Measurements from ENCODE around the gene ELFN1.

DNA sequence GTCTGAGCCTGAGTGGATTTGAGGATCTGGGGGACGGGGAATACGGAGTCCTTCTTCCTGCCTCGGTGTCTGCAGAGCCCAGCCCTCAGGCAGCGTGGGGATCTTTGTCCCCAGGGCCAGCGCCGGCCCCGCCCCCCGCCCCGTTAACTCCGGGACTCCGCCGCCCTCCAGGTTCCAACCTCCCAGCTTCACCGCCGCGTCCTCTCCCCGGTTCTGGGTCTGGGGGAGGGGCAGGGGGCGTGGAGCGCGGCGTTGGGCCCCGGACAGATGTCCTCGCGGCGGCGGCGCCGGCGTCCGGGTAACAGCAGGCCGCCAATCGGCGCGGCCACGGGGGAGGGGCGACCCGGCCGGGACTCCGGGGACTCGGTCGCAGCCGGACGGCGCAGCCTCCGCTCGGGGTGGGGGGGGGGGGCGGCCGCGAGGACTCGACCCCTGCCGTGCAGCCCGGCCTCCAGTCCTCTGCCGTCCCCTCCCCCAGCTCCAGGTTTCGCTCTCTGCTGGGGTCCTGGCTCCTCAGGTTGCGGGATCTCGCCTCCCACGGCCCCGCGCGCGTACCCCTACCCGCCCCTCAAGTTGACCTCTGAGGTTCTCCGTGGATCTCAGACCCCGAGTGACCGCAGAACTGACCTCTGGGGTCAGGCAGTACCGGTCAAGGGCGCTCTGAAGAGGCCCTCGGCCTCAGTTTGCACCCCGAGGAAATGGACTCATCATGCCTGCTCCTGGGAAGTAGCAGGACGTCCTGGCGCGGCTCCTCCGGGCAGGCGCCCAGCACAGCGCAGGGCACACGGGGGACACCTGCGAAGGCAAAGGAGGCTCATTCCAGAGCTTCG lies 2.3 kb upstream of the ELFN1 start:
- TF ChIP-seq, protein P1, sequence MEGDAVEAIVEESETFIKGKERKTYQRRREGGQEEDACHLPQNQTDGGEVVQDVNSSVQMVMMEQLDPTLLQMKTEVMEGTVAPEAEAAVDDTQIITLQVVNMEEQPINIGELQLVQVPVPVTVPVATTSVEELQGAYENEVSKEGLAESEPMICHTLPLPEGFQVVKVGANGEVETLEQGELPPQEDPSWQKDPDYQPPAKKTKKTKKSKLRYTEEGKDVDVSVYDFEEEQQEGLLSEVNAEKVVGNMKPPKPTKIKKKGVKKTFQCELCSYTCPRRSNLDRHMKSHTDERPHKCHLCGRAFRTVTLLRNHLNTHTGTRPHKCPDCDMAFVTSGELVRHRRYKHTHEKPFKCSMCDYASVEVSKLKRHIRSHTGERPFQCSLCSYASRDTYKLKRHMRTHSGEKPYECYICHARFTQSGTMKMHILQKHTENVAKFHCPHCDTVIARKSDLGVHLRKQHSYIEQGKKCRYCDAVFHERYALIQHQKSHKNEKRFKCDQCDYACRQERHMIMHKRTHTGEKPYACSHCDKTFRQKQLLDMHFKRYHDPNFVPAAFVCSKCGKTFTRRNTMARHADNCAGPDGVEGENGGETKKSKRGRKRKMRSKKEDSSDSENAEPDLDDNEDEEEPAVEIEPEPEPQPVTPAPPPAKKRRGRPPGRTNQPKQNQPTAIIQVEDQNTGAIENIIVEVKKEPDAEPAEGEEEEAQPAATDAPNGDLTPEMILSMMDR (IDR thresholded peaks at IDR 0.05): no peak
- TF ChIP-seq POLR2AphosphoS5 (IDR thresholded peaks at IDR 0.05): no peak
